Measurements from ENCODE around the gene CRACDL.

The CRACDL gene

GRCh38 chr2:98832172-98832571, 103.9 kb downstream of the CRACDL start:
- in situ Hi-C loops (cut with HindIII; ENCODE audit: low sequenced_read_pairs): loop anchor here (25.0 kb wide), 1 partner anchor 170 kb away; no protein-coding TSS in a partner anchor
- H3K4me3 ChIP-seq (ENCODE audit: low read depth, low read length): no peak overlapping the region
- TF ChIP-seq CTCF (IDR thresholded peaks at IDR 0.05; ENCODE audit: low read depth, low read length, missing control alignments): no peak
- no peak for DNase-seq (ENCODE audit: low read depth)

GRCh38 chr2:98830571-98831145, 105.4 kb downstream of the CRACDL start:
- no peak for DNase-seq (ENCODE audit: low read depth)
- in situ Hi-C loops (cut with HindIII; ENCODE audit: low sequenced_read_pairs): loop anchor here (25.0 kb wide), 1 partner anchor 168 kb away; no protein-coding TSS in a partner anchor
- no peak overlapping the region for H3K4me3 ChIP-seq (ENCODE audit: low read depth, low read length)
- no peak for TF ChIP-seq CTCF (IDR thresholded peaks at IDR 0.05; ENCODE audit: low read depth, low read length, missing control alignments)

DNA sequence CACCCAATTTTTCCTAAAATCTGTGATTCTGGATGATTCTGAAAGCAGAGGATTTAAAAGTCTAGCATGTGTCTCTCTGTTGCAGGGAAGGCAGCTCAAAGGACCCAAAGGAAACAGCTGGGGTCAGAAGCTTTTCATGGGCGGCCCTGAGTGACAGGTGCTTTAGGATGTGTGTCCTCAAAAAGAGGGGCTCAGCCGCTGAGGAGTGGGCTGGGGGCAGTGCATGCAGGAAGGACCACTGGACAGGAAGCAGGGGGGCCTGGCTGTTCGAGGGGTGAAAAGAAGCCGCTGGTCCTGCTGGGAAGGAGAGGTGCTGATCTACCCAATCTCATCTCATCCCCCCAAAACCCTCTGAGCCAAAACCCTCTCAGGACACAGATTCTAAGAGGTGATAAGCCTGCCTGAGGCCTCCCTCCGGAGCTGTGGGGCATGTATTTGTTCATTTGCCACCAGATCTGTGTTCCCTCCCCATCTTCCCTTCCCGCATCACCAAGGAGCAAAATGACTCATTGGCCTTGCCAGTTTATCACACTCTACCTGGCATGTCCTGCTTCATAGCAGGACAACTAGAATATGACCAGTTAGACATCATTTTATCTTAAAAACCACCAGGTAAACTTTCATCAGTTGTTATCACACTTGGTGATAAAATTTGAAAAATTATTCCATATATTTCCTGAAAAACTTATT, 106.3 kb downstream of the CRACDL start:
- no peak for DNase-seq (ENCODE audit: low read depth)
- H3K4me3 ChIP-seq (ENCODE audit: low read depth, low read length): no peak overlapping the region
- in situ Hi-C loops (cut with HindIII; ENCODE audit: low sequenced_read_pairs): loop anchor here (25.0 kb wide), 1 partner anchor 167 kb away; no protein-coding TSS in a partner anchor
- no peak for TF ChIP-seq CTCF (IDR thresholded peaks at IDR 0.05; ENCODE audit: low read depth, low read length, missing control alignments)

GRCh38 chr2:98828793-98829371, 107.1 kb downstream of the CRACDL start:
- TF ChIP-seq CTCF (IDR thresholded peaks at IDR 0.05; ENCODE audit: low read depth, low read length, missing control alignments): no peak
- DNase-seq (ENCODE audit: low read depth): no peak
- H3K4me3 ChIP-seq (ENCODE audit: low read depth, low read length): no peak overlapping the region
- in situ Hi-C loops (cut with HindIII; ENCODE audit: low sequenced_read_pairs): loop anchor here (25.0 kb wide), 1 partner anchor 167 kb away; no protein-coding TSS in a partner anchor

DNA sequence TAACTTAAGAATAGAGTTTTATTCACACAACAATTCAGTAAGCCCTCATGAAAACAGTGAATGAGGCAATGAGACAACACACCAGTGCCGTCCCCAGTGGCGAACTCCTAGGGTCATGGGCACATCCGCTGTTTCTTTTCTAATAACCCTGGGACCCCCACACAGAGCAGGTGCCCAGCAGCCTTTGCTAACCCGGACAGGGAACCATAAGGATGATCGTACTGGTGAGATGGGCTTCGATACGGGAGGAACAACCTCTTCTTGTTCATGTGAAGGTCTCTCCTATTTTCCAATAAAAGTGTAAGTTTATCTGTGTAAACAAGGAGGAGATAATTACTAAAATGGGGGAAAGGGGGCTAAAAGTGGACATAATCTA, 107.7 kb downstream of the CRACDL start:
- H3K4me3 ChIP-seq (ENCODE audit: low read depth, low read length): no peak overlapping the region
- in situ Hi-C loops (cut with HindIII; ENCODE audit: low sequenced_read_pairs): loop anchor here (25.0 kb wide), 1 partner anchor 166 kb away; no protein-coding TSS in a partner anchor
- DNase-seq (ENCODE audit: low read depth): no peak
- no peak for TF ChIP-seq CTCF (IDR thresholded peaks at IDR 0.05; ENCODE audit: low read depth, low read length, missing control alignments)

GRCh38 chr2:98827625-98828368, 108.2 kb downstream of the CRACDL start:
- no peak for DNase-seq (ENCODE audit: low read depth)
- in situ Hi-C loops (cut with HindIII; ENCODE audit: low sequenced_read_pairs): loop anchor here (25.0 kb wide), 1 partner anchor 165 kb away; no protein-coding TSS in a partner anchor
- H3K4me3 ChIP-seq (ENCODE audit: low read depth, low read length): no peak overlapping the region
- no peak for TF ChIP-seq CTCF (IDR thresholded peaks at IDR 0.05; ENCODE audit: low read depth, low read length, missing control alignments)

All from astrocyte of the cerebellum (primary cell).